Measurements from ENCODE around the gene UBR4.

The UBR4 gene

DNA sequence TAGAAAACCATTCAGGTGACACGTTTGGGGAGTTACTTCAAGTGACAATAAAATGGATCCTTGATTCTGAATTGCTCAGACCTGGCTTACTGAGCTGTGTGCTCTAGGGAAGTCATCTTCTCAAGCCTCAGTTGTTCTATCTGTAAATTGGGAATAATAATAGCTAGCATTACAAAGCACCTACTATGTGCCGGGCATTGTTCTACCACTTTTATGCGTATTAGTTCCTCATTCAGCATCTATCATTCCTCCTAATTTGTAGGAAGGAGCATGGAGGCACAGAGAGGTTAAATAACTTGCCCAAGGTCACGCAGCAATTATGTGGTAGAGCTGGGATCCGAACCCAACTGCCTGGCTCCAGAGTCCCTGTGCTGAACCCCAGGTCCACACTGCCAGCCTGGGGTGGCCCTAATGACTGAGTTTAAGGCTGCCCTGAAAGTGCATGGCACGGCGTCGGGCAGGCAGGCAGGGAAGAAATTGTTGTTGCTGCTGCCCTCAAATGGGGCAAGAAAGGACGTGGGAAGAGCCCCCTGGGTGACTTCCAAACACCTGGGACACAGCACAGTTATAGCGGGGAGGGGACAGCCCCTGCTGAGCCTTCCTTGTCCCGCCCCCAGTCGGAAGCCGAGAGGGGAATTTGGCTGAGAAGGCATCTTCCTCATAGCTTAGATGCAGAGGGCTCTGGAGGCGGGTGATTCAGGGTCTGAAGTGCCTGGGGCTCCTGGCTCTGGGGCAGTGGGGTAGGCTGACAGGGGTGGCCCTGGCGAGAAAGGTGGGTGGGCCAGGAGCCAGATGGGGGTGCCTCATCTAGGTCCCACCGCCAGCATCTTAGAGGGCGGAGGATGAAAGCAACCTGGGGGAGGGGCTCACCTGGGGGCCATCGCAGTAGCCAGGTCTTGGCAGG, 167.1 kb downstream of the UBR4 start:
- no peak overlapping the region for H3K18ac ChIP-seq (ENCODE audit: low read length)
- H3K36me3 ChIP-seq (ENCODE audit: control insufficient read depth, insufficient read depth, low read length), result no peaks in the 10 kb centered on the region
- no peak overlapping the region for H3K23ac ChIP-seq (ENCODE audit: low read length)
- H4K5ac ChIP-seq (ENCODE audit: low read length), result no peak overlapping the region
- no peak overlapping the region for H3K9ac ChIP-seq (ENCODE audit: low read length)
- peak; percentile 46 for DNase-seq
- H3K56ac ChIP-seq (ENCODE audit: low read length), result peak overlapping the region; percentile 19
- H3K4ac ChIP-seq (ENCODE audit: low read depth, low read length), result no peak overlapping the region
- H3K4me3 ChIP-seq (ENCODE audit: low read length), result no peak overlapping the region
- no CpG with 5 or more reads among the region's 18 CpGs for WGBS (ENCODE audit: extremely low coverage, insufficient coverage, low lambda C conversion rate)
- no peak overlapping the region for H2BK120ac ChIP-seq (ENCODE audit: low read depth, low read length)
- no peak overlapping the region for H2AK5ac ChIP-seq (ENCODE audit: low read length)
- H3K4me2 ChIP-seq (ENCODE audit: low read length), result no peak overlapping the region
- H4K8ac ChIP-seq (ENCODE audit: low read depth, low read length), result no peak overlapping the region
- no peaks in the 10 kb centered on the region for H3K79me2 ChIP-seq (ENCODE audit: control insufficient read depth, insufficient read depth, low read length)
- no peaks in the 10 kb centered on the region for H3K4me1 ChIP-seq (ENCODE audit: control insufficient read depth, low read depth, low read length)
- H3K79me1 ChIP-seq (ENCODE audit: low read length), result no peaks in the 10 kb centered on the region
- H2BK15ac ChIP-seq (replicated peaks; ENCODE audit: low read depth), result no peak overlapping the region
- no peak overlapping the region for H3K27ac ChIP-seq (ENCODE audit: low read depth, low read length)
- H2BK5ac ChIP-seq (ENCODE audit: low read length), result no peak overlapping the region
- H3K27me3 ChIP-seq (ENCODE audit: insufficient read depth, low read length, poor library complexity), result no peaks in the 10 kb centered on the region

DNA sequence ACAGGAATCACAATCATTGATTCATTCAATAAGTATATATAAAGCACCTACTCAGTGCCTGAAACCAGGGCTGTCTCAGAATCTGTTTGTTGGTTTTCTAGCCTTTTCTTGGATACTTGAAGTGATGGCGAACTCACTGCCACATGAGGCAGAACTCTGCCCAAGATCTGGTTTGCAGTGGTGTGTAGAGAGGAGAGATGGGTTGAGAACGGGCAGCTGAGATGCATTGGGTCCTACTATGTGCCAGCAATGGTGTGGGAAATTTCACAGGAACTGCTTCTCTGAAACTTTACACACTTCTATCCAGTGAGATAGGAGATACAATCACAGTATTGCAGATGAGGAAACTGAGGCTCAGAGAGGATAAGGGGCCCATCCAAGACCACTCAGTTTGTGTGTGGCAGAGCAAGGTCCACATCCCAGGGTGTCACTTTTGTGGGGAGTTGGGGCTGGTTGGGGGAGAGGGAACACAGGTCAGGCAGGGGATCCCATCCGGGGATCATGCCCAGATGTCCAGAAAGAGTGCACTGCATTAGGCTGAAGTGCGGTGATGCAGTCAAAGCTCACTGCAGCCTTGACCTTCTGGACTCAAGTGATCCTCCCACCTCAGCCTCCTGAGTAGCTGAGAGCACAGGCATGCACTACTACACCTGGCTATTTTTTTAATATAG, 169.9 kb downstream of the UBR4 start:
- Histone ChIP-seq H3K79me1 (ENCODE audit: low read length) (no peaks in the 10 kb centered on the region), H3K9ac (ENCODE audit: low read length) (no peak overlapping the region), H3K4me1 (ENCODE audit: control insufficient read depth, low read depth, low read length) (no peaks in the 10 kb centered on the region), H3K4ac (ENCODE audit: low read depth, low read length) (no peak overlapping the region), H3K18ac (ENCODE audit: low read length) (no peak overlapping the region), H3K27ac (ENCODE audit: low read depth, low read length) (no peak overlapping the region), H2BK15ac (replicated peaks; ENCODE audit: low read depth) (no peak overlapping the region), H3K79me2 (ENCODE audit: control insufficient read depth, insufficient read depth, low read length) (no peaks in the 10 kb centered on the region), H2BK5ac (ENCODE audit: low read length) (no peak overlapping the region), H3K56ac (ENCODE audit: low read length) (no peak overlapping the region), H3K27me3 (ENCODE audit: insufficient read depth, low read length, poor library complexity) (no peaks in the 10 kb centered on the region), H2BK120ac (ENCODE audit: low read depth, low read length) (no peak overlapping the region), H4K5ac (ENCODE audit: low read length) (no peak overlapping the region), H3K4me3 (ENCODE audit: low read length) (no peak overlapping the region), H3K36me3 (ENCODE audit: control insufficient read depth, insufficient read depth, low read length) (no peaks in the 10 kb centered on the region), H2AK5ac (ENCODE audit: low read length) (no peak overlapping the region), H3K23ac (ENCODE audit: low read length) (no peak overlapping the region), H4K8ac (ENCODE audit: low read depth, low read length) (no peak overlapping the region), H3K4me2 (ENCODE audit: low read length) (no peak overlapping the region)
- no peak for DNase-seq
- WGBS (ENCODE audit: extremely low coverage, insufficient coverage, low lambda C conversion rate), result no CpG with 5 or more reads among the region's 4 CpGs

DNA sequence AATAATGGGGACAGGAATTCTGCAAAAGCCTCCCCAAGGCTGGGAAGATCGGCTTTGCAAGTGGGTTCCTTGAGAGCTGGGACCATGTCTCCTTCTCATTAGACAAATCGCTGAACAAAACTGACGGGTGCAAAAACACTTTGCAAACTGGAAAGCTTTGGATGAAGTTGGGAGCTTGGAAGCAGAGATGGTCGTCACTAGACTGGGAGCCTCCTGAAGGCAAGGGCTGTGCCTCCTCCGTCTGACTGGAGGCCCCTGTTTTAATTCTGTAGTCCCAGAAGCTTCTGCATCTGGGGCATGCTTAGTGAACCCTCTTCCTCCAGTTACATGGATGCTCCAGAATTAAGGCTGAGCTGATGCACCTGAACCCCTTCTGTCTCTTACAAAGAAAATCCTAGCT, 171.3 kb downstream of the UBR4 start:
- H4K5ac ChIP-seq (ENCODE audit: low read length), result no peak overlapping the region
- no peak overlapping the region for H3K9ac ChIP-seq (ENCODE audit: low read length)
- DNase-seq, result no peak
- no peak overlapping the region for H3K56ac ChIP-seq (ENCODE audit: low read length)
- WGBS (ENCODE audit: extremely low coverage, insufficient coverage, low lambda C conversion rate), result no CpG with 5 or more reads among the region's 5 CpGs
- no peaks in the 10 kb centered on the region for H3K4me1 ChIP-seq (ENCODE audit: control insufficient read depth, low read depth, low read length)
- no peaks in the 10 kb centered on the region for H3K79me1 ChIP-seq (ENCODE audit: low read length)
- no peak overlapping the region for H4K8ac ChIP-seq (ENCODE audit: low read depth, low read length)
- no peak overlapping the region for H2BK5ac ChIP-seq (ENCODE audit: low read length)
- H3K4me2 ChIP-seq (ENCODE audit: low read length), result no peak overlapping the region
- H3K4ac ChIP-seq (ENCODE audit: low read depth, low read length), result no peak overlapping the region
- no peak overlapping the region for H3K27ac ChIP-seq (ENCODE audit: low read depth, low read length)
- H2BK120ac ChIP-seq (ENCODE audit: low read depth, low read length), result no peak overlapping the region
- H3K23ac ChIP-seq (ENCODE audit: low read length), result no peak overlapping the region
- no peaks in the 10 kb centered on the region for H3K36me3 ChIP-seq (ENCODE audit: control insufficient read depth, insufficient read depth, low read length)
- H2AK5ac ChIP-seq (ENCODE audit: low read length), result no peak overlapping the region
- no peak overlapping the region for H2BK15ac ChIP-seq (replicated peaks; ENCODE audit: low read depth)
- no peaks in the 10 kb centered on the region for H3K79me2 ChIP-seq (ENCODE audit: control insufficient read depth, insufficient read depth, low read length)
- no peaks in the 10 kb centered on the region for H3K27me3 ChIP-seq (ENCODE audit: insufficient read depth, low read length, poor library complexity)
- no peak overlapping the region for H3K18ac ChIP-seq (ENCODE audit: low read length)
- H3K4me3 ChIP-seq (ENCODE audit: low read length), result no peak overlapping the region

DNA sequence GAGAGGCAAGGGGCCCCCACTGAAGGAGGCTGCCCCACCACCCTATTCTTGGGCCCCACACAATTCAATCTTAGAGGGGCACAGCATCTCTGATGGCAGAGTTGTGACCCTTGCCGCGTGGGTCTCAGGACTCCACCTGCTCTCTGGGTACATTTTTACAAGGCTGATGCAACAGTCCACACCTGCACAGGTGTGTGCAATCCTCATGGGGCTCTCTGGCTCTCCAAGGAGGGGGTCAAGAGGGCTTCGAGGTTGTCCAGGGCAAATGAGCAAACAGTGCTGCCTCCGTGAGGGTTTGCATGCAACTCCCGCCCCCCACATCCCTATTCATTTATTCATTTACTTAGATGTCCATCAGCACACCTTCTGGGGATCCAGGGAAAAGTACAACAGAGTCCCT, 172.0 kb downstream of the UBR4 start:
- Histone ChIP-seq H4K8ac (ENCODE audit: low read depth, low read length) (no peak overlapping the region), H3K9ac (ENCODE audit: low read length) (no peak overlapping the region), H3K36me3 (ENCODE audit: control insufficient read depth, insufficient read depth, low read length) (no peaks in the 10 kb centered on the region), H3K56ac (ENCODE audit: low read length) (no peak overlapping the region), H3K79me1 (ENCODE audit: low read length) (no peaks in the 10 kb centered on the region), H2AK5ac (ENCODE audit: low read length) (no peak overlapping the region), H3K4me1 (ENCODE audit: control insufficient read depth, low read depth, low read length) (no peaks in the 10 kb centered on the region), H3K23ac (ENCODE audit: low read length) (no peak overlapping the region), H3K4ac (ENCODE audit: low read depth, low read length) (no peak overlapping the region), H3K79me2 (ENCODE audit: control insufficient read depth, insufficient read depth, low read length) (no peaks in the 10 kb centered on the region), H3K4me3 (ENCODE audit: low read length) (no peak overlapping the region), H3K27ac (ENCODE audit: low read depth, low read length) (no peak overlapping the region), H3K27me3 (ENCODE audit: insufficient read depth, low read length, poor library complexity) (no peaks in the 10 kb centered on the region), H2BK120ac (ENCODE audit: low read depth, low read length) (no peak overlapping the region), H3K4me2 (ENCODE audit: low read length) (no peak overlapping the region), H2BK5ac (ENCODE audit: low read length) (no peak overlapping the region), H3K18ac (ENCODE audit: low read length) (no peak overlapping the region), H4K5ac (ENCODE audit: low read length) (no peak overlapping the region), H2BK15ac (replicated peaks; ENCODE audit: low read depth) (no peak overlapping the region)
- WGBS (ENCODE audit: extremely low coverage, insufficient coverage, low lambda C conversion rate), result no CpG with 5 or more reads among the region's 5 CpGs
- no peak for DNase-seq

DNA sequence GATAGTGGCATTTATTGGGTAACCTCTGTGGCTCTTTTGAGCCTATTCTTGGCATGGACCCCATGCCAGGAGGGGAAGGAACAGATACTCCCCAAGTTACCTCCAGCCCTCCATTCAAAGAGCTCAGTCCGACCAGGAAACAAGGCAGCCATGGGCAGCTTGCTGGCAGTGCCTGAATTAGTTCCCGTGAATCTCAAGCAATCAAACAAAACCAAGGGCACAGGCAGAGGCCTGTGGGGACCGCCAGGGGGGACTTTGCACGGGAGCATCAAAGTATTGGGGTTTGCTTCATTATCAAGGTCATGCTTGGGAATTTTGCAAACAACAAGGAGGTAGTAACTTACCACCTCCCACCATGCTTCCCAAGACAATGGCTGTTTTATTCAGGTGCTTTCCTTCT, 172.4 kb downstream of the UBR4 start:
- no peak overlapping the region for H2BK15ac ChIP-seq (replicated peaks; ENCODE audit: low read depth)
- no peak overlapping the region for H3K27ac ChIP-seq (ENCODE audit: low read depth, low read length)
- no peak overlapping the region for H3K23ac ChIP-seq (ENCODE audit: low read length)
- H4K8ac ChIP-seq (ENCODE audit: low read depth, low read length), result no peak overlapping the region
- no peak overlapping the region for H3K4me3 ChIP-seq (ENCODE audit: low read length)
- H2BK5ac ChIP-seq (ENCODE audit: low read length), result no peak overlapping the region
- no peak overlapping the region for H2BK120ac ChIP-seq (ENCODE audit: low read depth, low read length)
- no peak for DNase-seq
- no peaks in the 10 kb centered on the region for H3K4me1 ChIP-seq (ENCODE audit: control insufficient read depth, low read depth, low read length)
- no peak overlapping the region for H4K5ac ChIP-seq (ENCODE audit: low read length)
- no peaks in the 10 kb centered on the region for H3K79me2 ChIP-seq (ENCODE audit: control insufficient read depth, insufficient read depth, low read length)
- H3K79me1 ChIP-seq (ENCODE audit: low read length), result no peaks in the 10 kb centered on the region
- H3K18ac ChIP-seq (ENCODE audit: low read length), result no peak overlapping the region
- no peak overlapping the region for H3K4me2 ChIP-seq (ENCODE audit: low read length)
- no peak overlapping the region for H3K56ac ChIP-seq (ENCODE audit: low read length)
- no peak overlapping the region for H3K9ac ChIP-seq (ENCODE audit: low read length)
- no peak overlapping the region for H3K4ac ChIP-seq (ENCODE audit: low read depth, low read length)
- no peak overlapping the region for H2AK5ac ChIP-seq (ENCODE audit: low read length)
- no peaks in the 10 kb centered on the region for H3K36me3 ChIP-seq (ENCODE audit: control insufficient read depth, insufficient read depth, low read length)
- H3K27me3 ChIP-seq (ENCODE audit: insufficient read depth, low read length, poor library complexity), result no peaks in the 10 kb centered on the region
- WGBS (ENCODE audit: extremely low coverage, insufficient coverage, low lambda C conversion rate), result no CpG with 5 or more reads among the region's 4 CpGs

All from mesendoderm (in vitro differentiated cells).